AG09319 (cell line): Measurements from ENCODE around the gene ROBO1.

ENCODE experiments used
- DNase-seq: peaks from one replicate; pipeline ENCODE4 v3.0.0-alpha.2; 2010; ENCODE audit warnings: low read depth; ENCODE audit errors: extremely low read depth
- TF ChIP-seq, protein P1 (sequence below): IDR thresholded peaks from 2 replicates; pipeline ENCODE4 v1.5.1; 2011; ENCODE audit warnings: low read depth, mild to moderate bottlenecking, inconsistent platforms, low read length, moderate library complexity

The ROBO1 gene

DNA sequence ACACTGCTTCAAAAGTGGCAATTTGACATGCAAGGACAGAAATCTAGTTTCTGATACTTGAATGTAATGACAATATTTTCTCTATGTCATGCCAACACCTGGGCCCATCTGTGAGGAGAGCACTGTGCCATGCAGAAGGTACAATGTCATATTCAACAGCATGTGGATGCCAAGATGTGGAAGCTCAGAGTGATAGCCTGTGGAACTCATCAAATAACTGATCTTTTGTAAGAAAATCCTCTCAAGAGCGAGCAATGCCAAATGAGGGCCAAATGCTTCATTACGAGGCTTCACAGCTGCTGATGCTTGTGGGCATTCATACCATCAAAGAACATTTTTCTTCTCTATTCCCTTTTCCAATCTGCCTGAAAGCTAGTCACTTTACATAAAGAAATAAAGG, 95.1 kb downstream of the ROBO1 start:
- TF ChIP-seq, protein P1, sequence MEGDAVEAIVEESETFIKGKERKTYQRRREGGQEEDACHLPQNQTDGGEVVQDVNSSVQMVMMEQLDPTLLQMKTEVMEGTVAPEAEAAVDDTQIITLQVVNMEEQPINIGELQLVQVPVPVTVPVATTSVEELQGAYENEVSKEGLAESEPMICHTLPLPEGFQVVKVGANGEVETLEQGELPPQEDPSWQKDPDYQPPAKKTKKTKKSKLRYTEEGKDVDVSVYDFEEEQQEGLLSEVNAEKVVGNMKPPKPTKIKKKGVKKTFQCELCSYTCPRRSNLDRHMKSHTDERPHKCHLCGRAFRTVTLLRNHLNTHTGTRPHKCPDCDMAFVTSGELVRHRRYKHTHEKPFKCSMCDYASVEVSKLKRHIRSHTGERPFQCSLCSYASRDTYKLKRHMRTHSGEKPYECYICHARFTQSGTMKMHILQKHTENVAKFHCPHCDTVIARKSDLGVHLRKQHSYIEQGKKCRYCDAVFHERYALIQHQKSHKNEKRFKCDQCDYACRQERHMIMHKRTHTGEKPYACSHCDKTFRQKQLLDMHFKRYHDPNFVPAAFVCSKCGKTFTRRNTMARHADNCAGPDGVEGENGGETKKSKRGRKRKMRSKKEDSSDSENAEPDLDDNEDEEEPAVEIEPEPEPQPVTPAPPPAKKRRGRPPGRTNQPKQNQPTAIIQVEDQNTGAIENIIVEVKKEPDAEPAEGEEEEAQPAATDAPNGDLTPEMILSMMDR: no peak
- no peak for DNase-seq

DNA sequence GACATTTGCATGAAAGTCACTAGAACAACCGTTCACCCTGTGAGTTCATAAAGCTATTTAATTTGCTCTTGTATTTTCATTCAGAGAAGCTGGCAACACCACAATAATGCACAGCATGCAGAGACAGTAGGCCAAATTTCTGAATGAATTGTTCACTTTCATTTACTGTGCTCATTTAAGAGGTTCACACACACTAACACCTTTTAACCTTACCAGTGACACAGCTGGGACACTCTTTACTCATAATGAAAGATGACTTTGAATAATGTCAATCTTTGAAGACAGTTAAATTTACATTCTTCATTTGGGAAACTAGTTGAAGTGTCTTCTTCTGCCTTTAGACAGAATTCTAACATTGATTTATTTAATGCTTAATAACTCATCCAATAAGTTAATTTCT, 95.7 kb downstream of the ROBO1 start:
- TF ChIP-seq, protein P1: no peak
- no peak for DNase-seq

DNA sequence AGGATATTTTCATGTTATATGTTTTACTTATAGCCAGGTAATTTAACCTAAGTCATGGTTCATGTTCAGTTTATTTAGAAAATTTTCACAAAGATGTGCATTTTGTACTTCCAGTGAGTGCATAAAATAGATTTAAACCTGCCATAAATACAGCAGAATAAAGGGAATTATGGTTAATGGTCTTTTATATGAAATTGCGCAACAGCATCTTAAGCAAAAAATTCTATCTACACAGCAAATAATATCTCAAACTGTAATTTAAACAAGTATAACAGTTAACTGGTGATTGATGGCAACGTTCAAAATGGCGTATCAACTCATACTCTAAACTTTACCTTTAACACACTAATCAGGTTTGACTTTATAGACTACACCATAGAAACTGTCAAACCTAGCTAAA, 97.6 kb downstream of the ROBO1 start:
- no peak for DNase-seq
- TF ChIP-seq, protein P1: no peak

DNA sequence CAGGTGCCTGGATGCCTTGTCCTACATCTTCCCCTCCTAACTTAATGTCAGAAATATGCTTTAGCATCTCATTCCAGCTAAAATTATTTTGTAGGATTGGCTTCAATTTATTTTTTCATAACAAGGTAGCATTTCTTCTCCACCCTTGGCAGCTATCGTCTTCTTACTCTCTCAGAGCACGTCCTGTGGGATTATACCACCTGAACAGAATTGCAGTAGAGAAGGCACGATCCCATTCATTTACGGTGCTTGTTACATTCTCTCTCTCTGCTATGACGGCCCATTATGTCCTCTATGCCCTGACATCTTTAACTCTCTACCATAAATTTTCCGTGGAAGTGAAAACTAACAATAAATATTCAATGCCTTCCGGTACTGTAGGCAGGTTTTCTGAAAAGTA, 103.3 kb downstream of the ROBO1 start:
- DNase-seq: no peak
- TF ChIP-seq, protein P1: no peak

DNA sequence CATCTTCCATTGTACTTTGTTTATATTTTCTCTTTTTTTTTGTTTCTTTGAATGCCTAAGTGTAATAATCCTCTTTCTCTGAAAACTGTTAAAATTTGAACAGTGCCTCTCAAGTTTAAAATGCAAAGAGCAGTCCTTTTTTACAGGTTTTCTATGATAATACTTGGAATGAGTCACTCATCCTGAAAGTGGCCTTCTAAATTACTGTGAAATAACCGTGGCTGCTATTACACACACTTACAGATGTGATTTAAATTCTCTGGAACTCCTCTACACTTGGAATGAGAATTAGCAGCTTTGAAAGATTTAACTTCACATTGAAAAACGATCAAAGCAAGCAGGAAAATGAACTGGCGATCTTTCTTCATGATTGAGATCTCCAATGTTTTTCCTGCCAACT, 105.9 kb downstream of the ROBO1 start:
- DNase-seq: no peak
- TF ChIP-seq, protein P1: no peak

DNA sequence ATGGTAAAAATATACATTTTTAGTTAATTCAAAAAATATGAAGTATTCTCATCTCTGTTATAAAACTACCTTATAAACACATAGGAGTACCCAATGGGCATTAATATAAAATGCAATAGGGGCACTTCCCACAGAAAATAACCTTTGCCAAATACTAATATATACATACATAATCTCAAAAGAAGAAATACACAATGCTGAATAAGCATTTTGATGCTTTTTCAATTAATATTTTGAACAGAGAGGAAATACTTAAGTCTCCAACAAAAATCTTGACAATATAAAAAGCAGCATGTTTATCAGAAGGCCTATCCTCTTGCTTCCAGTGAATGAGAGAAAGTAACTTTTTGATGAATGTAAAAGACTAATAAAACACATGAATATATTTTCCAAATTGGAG, 110.7 kb downstream of the ROBO1 start:
- TF ChIP-seq, protein P1: no peak
- no peak for DNase-seq

DNA sequence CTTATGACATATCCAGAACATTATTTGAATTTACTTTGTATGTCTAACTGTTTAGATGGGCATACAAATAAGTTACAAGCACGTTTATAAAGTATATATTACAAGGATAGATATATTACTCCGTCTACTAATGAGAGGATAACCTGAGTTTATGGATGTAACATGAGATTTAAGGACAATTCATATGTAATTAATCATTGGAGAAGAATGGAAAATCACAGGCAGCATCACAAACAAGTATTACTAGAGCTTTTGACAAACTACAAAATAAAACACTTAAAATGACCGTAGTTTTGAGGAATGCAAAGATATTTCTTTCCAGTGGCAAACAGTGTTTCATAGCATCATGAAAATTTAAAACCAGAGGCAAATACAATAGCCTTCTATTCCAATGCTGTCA, 113.8 kb downstream of the ROBO1 start:
- DNase-seq: no peak
- TF ChIP-seq, protein P1: no peak
